IMR-90 (cell line): ENCODE measurements around the gene GOLGA5. TPM values are rescaled to one million over a fixed set of nuclear protein-coding genes. Genes with fewer than 3 reads are reported as not detected.

Experiments
- ATAC-seq: fragments of 200-7000 bp; cut with Tn5 transposase; 2 replicates; pipeline ENCODE4 v1.9.1; 2020; ENCODE audit warnings: low read depth, mild to moderate bottlenecking, moderate library complexity
- BruUV-seq: library from RNA; stranded (reverse); fragments of 400-500 nt; replicated peaks from 2 replicates; lab custom pipeline; 2021; lab: Mats Ljungman, UMichigan
- CTCF ChIA-PET: fragments of 300-600 bp; formaldehyde crosslinking; extraction: SDS; loops from one replicate; lab custom pipeline; 2021; ENCODE audit warnings: antibody characterized with exemption; lab: Yijun Ruan, JAX
- POLR2A ChIA-PET: fragments of 300-600 bp; sonication (Branson Sonifier 250); formaldehyde crosslinking; loops from one replicate; lab custom pipeline; 2022; ENCODE audit warnings: antibody characterized with exemption; ENCODE audit not compliant: unreplicated experiment; lab: Charles Lee
- DNase-seq: peaks from one replicate; pipeline ENCODE4 v3.0.0; 2013
- H2AFZ ChIP-seq: replicated peaks from 2 replicates; pipeline ENCODE3; 2013; ENCODE audit warnings: low read length, mild to moderate bottlenecking; ENCODE audit not compliant: poor library complexity
- H2AK5ac ChIP-seq: 2 replicates; pipeline ENCODE4 v1.6.1; 2013; ENCODE audit warnings: low read depth, low read length, inconsistent platforms
- H2AK9ac ChIP-seq: replicated peaks from 2 replicates; pipeline ENCODE3; 2013; ENCODE audit warnings: mild to moderate bottlenecking, low read depth, low read length, moderate library complexity; ENCODE audit not compliant: poor library complexity
- H2BK120ac ChIP-seq: 2 replicates; pipeline ENCODE4 v1.6.1; 2013; ENCODE audit warnings: low read depth, low read length, inconsistent platforms
- H2BK15ac ChIP-seq: 3 replicates; pipeline ENCODE4 v1.6.1; 2013; ENCODE audit warnings: low read depth, low read length, inconsistent platforms
- H2BK20ac ChIP-seq: 2 replicates; pipeline ENCODE4 v1.6.1; 2013; ENCODE audit warnings: low read depth, mild to moderate bottlenecking, inconsistent platforms, low read length, moderate library complexity
- H2BK5ac ChIP-seq: 2 replicates; pipeline ENCODE4 v1.6.1; 2013; ENCODE audit warnings: mild to moderate bottlenecking, low read depth, low read length, inconsistent platforms; ENCODE audit not compliant: poor library complexity, severe bottlenecking
- H3K14ac ChIP-seq: replicated peaks from 2 replicates; pipeline ENCODE4 v1.6.1; 2013; ENCODE audit warnings: low read depth, low read length, inconsistent platforms
- H3K18ac ChIP-seq: 2 replicates; pipeline ENCODE4 v1.6.1; 2013; ENCODE audit warnings: low read depth, low read length, control low read depth
- H3K23ac ChIP-seq: 2 replicates; pipeline ENCODE4 v1.6.1; 2013; ENCODE audit warnings: low read depth, low read length, inconsistent platforms
- H3K27ac ChIP-seq: 2 replicates; pipeline ENCODE4 v1.5.1; 2013; ENCODE audit warnings: mild to moderate bottlenecking, control low read depth, low read length; ENCODE audit not compliant: insufficient read depth
- H3K27me3 ChIP-seq: 2 replicates; pipeline ENCODE4 v1.6.1; 2013; ENCODE audit warnings: low read length; ENCODE audit not compliant: control insufficient read depth, insufficient read depth
- H3K36me3 ChIP-seq: 2 replicates; pipeline ENCODE4 v1.6.1; 2013; ENCODE audit warnings: low read length, mixed read lengths; ENCODE audit not compliant: control insufficient read depth, insufficient read depth
- H3K4ac ChIP-seq: 2 replicates; pipeline ENCODE4 v1.6.1; 2013; ENCODE audit warnings: low read depth, low read length, inconsistent platforms
- H3K4me1 ChIP-seq: 2 replicates; pipeline ENCODE4 v1.6.1; 2013; ENCODE audit warnings: low read length, mixed read lengths; ENCODE audit not compliant: control insufficient read depth, insufficient read depth
- H3K4me2 ChIP-seq: 2 replicates; pipeline ENCODE4 v1.6.1; 2013; ENCODE audit warnings: low read depth, mild to moderate bottlenecking, control low read depth, low read length, moderate library complexity
- H3K4me3 ChIP-seq: 2 replicates; pipeline ENCODE4 v1.5.1; 2013; ENCODE audit warnings: low read depth, mild to moderate bottlenecking, control low read depth, low read length, moderate library complexity; ENCODE audit not compliant: insufficient read depth
- H3K56ac ChIP-seq: 2 replicates; pipeline ENCODE4 v1.6.1; 2013; ENCODE audit warnings: low read length, inconsistent platforms; ENCODE audit not compliant: insufficient read depth; ENCODE audit errors: extremely low read depth
- H3K79me1 ChIP-seq, 2 experiments: 2 replicates each; pipeline ENCODE4 v1.6.1; 2013; ENCODE audit warnings: low read length in 2 of 2, inconsistent platforms in 1 of 2, low read depth in 1 of 2
- H3K9ac ChIP-seq: 2 replicates; pipeline ENCODE4 v1.6.1; 2013; ENCODE audit warnings: low read depth, low read length, control low read depth
- H3K9me1 ChIP-seq: 2 replicates; pipeline ENCODE4 v1.6.1; 2013; ENCODE audit warnings: low read length, inconsistent platforms; ENCODE audit not compliant: insufficient read depth
- H3K9me3 ChIP-seq: 2 replicates; pipeline ENCODE4 v1.6.1; 2013; ENCODE audit warnings: low read length; ENCODE audit not compliant: control insufficient read depth, insufficient read depth
- H4K20me1 ChIP-seq: 2 replicates; pipeline ENCODE4 v1.6.1; 2013; ENCODE audit warnings: low read length, inconsistent platforms; ENCODE audit not compliant: insufficient read depth
- H4K5ac ChIP-seq: 2 replicates; pipeline ENCODE4 v1.6.1; 2013; ENCODE audit warnings: mild to moderate bottlenecking, low read depth, low read length, control low read depth
- H4K8ac ChIP-seq, 2 experiments: 2 replicates each; pipeline ENCODE4 v1.6.1; 2013; ENCODE audit warnings: low read depth in 2 of 2, low read length in 2 of 2, control low read depth in 1 of 2, inconsistent platforms in 1 of 2
- H4K91ac ChIP-seq: 2 replicates; pipeline ENCODE4 v1.6.1; 2013; ENCODE audit warnings: low read depth, low read length, inconsistent platforms; ENCODE audit not compliant: insufficient read depth
- BHLHE40 ChIP-seq: fragments of 150-350 bp; IDR thresholded peaks from 2 replicates; pipeline ENCODE4 v1.6.1; 2016; ENCODE audit warnings: mild to moderate bottlenecking, low read depth, low read length
- CEBPB ChIP-seq: IDR thresholded peaks from 2 replicates; pipeline ENCODE4 v1.6.1; 2012; ENCODE audit warnings: low read depth, low read length, improper control_type of control experiment
- MXI1 ChIP-seq: IDR thresholded peaks from 2 replicates; pipeline ENCODE4 v1.6.1; 2012; ENCODE audit warnings: low read depth, mild to moderate bottlenecking, low read length, moderate library complexity, borderline replicate concordance
- NFE2L2 ChIP-seq: fragments of 150-350 bp; IDR thresholded peaks from 2 replicates; pipeline ENCODE4 v1.6.1; 2016; ENCODE audit warnings: low read depth, mild to moderate bottlenecking, low read length
- POLR2A ChIP-seq: IDR thresholded peaks from 2 replicates; pipeline ENCODE4 v1.6.1; 2012; ENCODE audit warnings: mild to moderate bottlenecking, low read depth, low read length
- RAD21 ChIP-seq: IDR thresholded peaks from 2 replicates; pipeline ENCODE4 v1.6.1; 2012; ENCODE audit warnings: low read length, improper control_type of control experiment
- RCOR1 ChIP-seq: IDR thresholded peaks from 2 replicates; pipeline ENCODE4 v1.6.1; 2012; ENCODE audit warnings: mild to moderate bottlenecking, low read length, improper control_type of control experiment; ENCODE audit not compliant: insufficient replicate concordance
- SMC3 ChIP-seq: fragments of 150-350 bp; IDR thresholded peaks from 2 replicates; pipeline ENCODE4 v1.6.1; 2016; ENCODE audit warnings: low read depth, mild to moderate bottlenecking, antibody characterized with exemption, low read length, moderate library complexity
- USF2 ChIP-seq: fragments of 150-350 bp; IDR thresholded peaks from 2 replicates; pipeline ENCODE4 v1.6.1; 2017; ENCODE audit warnings: mild to moderate bottlenecking, antibody characterized with exemption, low read length, low read depth
- WGBS, 2 experiments: methylation state at CpG; one replicate each; pipeline versions ENCODE4 v1.1.5 to v1.1.7; 2013; ENCODE audit warnings: missing lambda C conversion rate in 2 of 2; ENCODE audit not compliant: insufficient read length in 1 of 2; ENCODE audit errors: extremely low coverage in 2 of 2; 5-methylcytosine and 5-hydroxymethylcytosine counted together
- dilution Hi-C: fragments of 300-500 bp; cut with HindIII; formaldehyde crosslinking; loops from one replicate; pipeline ENCODE4 v1.14.3; 2018; ENCODE audit warnings: low sequenced_read_pairs; ENCODE audit not compliant: unreplicated experiment
- in situ Hi-C: fragments of 300-500 bp; cut with MboI; formaldehyde crosslinking; loops from 3 replicates; pipeline ENCODE4 v1.14.3; 2019; ENCODE audit warnings: low sequenced_read_pairs, inconsistent platforms, mixed read lengths
- intact Hi-C: fragments of 100-400 bp; cut with micrococcal nuclease; formaldehyde crosslinking; loops from 2 replicates; pipeline ENCODE4 v1.10.0; 2022
- polyA plus RNA-seq, 3 experiments: library from polyadenylated mRNA; depleted of rRNA; stranded (reverse); fragments of >200 nt; gene quantifications; 2 replicates each; pipeline ENCODE4 v1.2.3, GENCODE V29; 2012; ENCODE audit warnings: low replicate concordance in 1 of 3
- total RNA-seq: library from RNA; depleted of rRNA; stranded (reverse); fragments of >200 nt; gene quantifications from 2 replicates; pipeline ENCODE4 v1.2.3, GENCODE V29; 2012

Gene GOLGA5
- total and polyA plus RNA-seq, 2 of the 4 experiments (the other 2 are of a cell fraction), result 35.0 to 59.5 TPM

- Histone ChIP-seq H4K5ac (no peak overlapping the region), H3K9me1 (0 out of 2 replicates have a peak, but pooled peaks cover 2% of the 10 kb centered on the region), H2AFZ (no peak overlapping the region), H2AK9ac (no peak overlapping the region), H3K4ac (no peak overlapping the region), H3K9me3 (peaks cover 5% of the 10 kb centered on the region; the same call in 1 of the 2 replicates), H2BK20ac (no peak overlapping the region), H3K18ac (no peak overlapping the region), H4K20me1 (no peaks in the 10 kb centered on the region), H3K36me3 (no peaks in the 10 kb centered on the region), H3K9ac (no peak overlapping the region), H3K27me3 (no peaks in the 10 kb centered on the region), H2BK15ac (no peak overlapping the region), H3K4me3 (no peak overlapping the region), H2BK5ac (no peak overlapping the region), H4K8ac (no peak overlapping the region), H3K14ac (no peak overlapping the region), H4K91ac (no peak overlapping the region), H2BK120ac (no peak overlapping the region), H3K56ac (no peak overlapping the region), H3K23ac (no peak overlapping the region), H2AK5ac (no peak overlapping the region), H3K27ac (no peak overlapping the region), H3K79me1 (no peaks in the 10 kb centered on the region), H3K4me1 (peaks cover 10% of the 10 kb centered on the region), H3K4me2 (no peak overlapping the region)
- WGBS, 2 experiments, result no CpG with 5 or more reads among the region's 2 CpGs
- TF ChIP-seq BHLHE40 (no peak), USF2 (no peak), NFE2L2 (no peak), MXI1 (no peak), RAD21 (no peak), POLR2A (no peak), CEBPB (no peak), SMC3 (no peak), RCOR1 (no peak)
- DNase-seq (no peak), ATAC-seq (no peak)
- CTCF ChIA-PET, result interaction anchor here (2.0 kb wide), 1 partner anchor 101 kb away, joined by 9 read pairs; no protein-coding TSS in a partner anchor
- intact Hi-C loops (loop anchor here (5.0 to 10.0 kb wide), 2 partner anchors 200 to 653 kb away; no protein-coding TSS in a partner anchor), in situ Hi-C loops (no loop called here), dilution Hi-C loops (no loop called here)
- POLR2A ChIA-PET, result no interaction called here
- BruUV-seq, result no TSS peak
Measured at GRCh38 chr14:92787554-92787953, 6.6 kb upstream of the GOLGA5 start.
